ENCODE results near the gene EPPIN. TPM values are rescaled to one million over a fixed set of nuclear protein-coding genes. Genes with fewer than 3 reads are reported as not detected.
A peak's percentile ranks its signal among the peaks of the same experiment; 100 is the strongest.

The EPPIN gene
- total RNA-seq, 1 experiment from 2014 or later = 0.26 TPM

- POLR2A ChIA-PET = no interaction called here
- CTCF ChIA-PET = interaction anchor here (0.5 to 1.9 kb wide), 7 partner anchors 12 to 518 kb away, joined by 3 to 13 read pairs (median 4); partner anchors contain the start of gene WFDC10A
These were observed 36.3 kb upstream of the EPPIN start for GRCh38 chr20:45583502-45583901.

GRCh38 chr20:45581702-45582101, 34.5 kb upstream of the EPPIN start:
- DNase-seq (ENCODE audit: low spot score) (no peak), ATAC-seq (no peak)
- no peaks in the 10 kb centered on the region for H3K36me3 Mint-ChIP-seq
- POLR2A ChIA-PET = interaction anchor here (0.7 kb wide), 1 partner anchor 35 kb away, joined by 3 read pairs; no protein-coding TSS in a partner anchor
- H3K27ac Mint-ChIP-seq = peak overlapping the region; percentile 63; the same call in 1 of the 2 replicates
- peaks cover 35% of the 10 kb centered on the region for H3K4me1 Mint-ChIP-seq
- H3K4me3 Mint-ChIP-seq = no peak overlapping the region
- H3K9me3 Mint-ChIP-seq = peaks cover 5% of the 10 kb centered on the region; the same call in 1 of the 2 replicates
- TF ChIP-seq NFYB (CRISPR knock-in tag; conservative IDR thresholded peaks at IDR 0.05; ENCODE audit: low read depth) (no peak), ZNF532 (CRISPR knock-in tag; IDR thresholded peaks at IDR 0.05; ENCODE audit: borderline replicate concordance) (no peak), TCF7 (CRISPR knock-in tag; IDR thresholded peaks at IDR 0.05; ENCODE audit: low read depth) (no peak), SOX15 (CRISPR knock-in tag; IDR thresholded peaks at IDR 0.05) (no peak), GRHL2 (CRISPR knock-in tag; IDR thresholded peaks at IDR 0.05; ENCODE audit: insufficient replicate concordance, severe bottlenecking) (no peak), ZBTB21 (CRISPR knock-in tag; IDR thresholded peaks at IDR 0.05; ENCODE audit: borderline replicate concordance) (no peak), HMGXB4 (CRISPR knock-in tag; IDR thresholded peaks at IDR 0.05) (no peak), IRF2 (CRISPR knock-in tag; IDR thresholded peaks at IDR 0.05; ENCODE audit: borderline replicate concordance, low read depth) (no peak), ZBTB43 (CRISPR knock-in tag; IDR thresholded peaks at IDR 0.05) (no peak), SMAD3 (CRISPR knock-in tag; IDR thresholded peaks at IDR 0.05; ENCODE audit: borderline replicate concordance) (no peak), ZNF219 (CRISPR knock-in tag; IDR thresholded peaks at IDR 0.05; ENCODE audit: borderline replicate concordance) (no peak), ZNF138 (CRISPR knock-in tag; conservative IDR thresholded peaks at IDR 0.05) (no peak), FOXJ3 (CRISPR knock-in tag; IDR thresholded peaks at IDR 0.05; ENCODE audit: borderline replicate concordance) (no peak), ZNF423 (CRISPR knock-in tag; IDR thresholded peaks at IDR 0.05) (no peak), ZNF232 (CRISPR knock-in tag; IDR thresholded peaks at IDR 0.05) (no peak), ERG (CRISPR knock-in tag; IDR thresholded peaks at IDR 0.05) (no peak), CBFB (CRISPR knock-in tag; IDR thresholded peaks at IDR 0.05; ENCODE audit: low read depth) (no peak), HMGA2 (CRISPR knock-in tag; IDR thresholded peaks at IDR 0.05) (no peak), ZNF281 (CRISPR knock-in tag; IDR thresholded peaks at IDR 0.05) (no peak)
- CTCF ChIA-PET = no interaction called here
- no peaks in the 10 kb centered on the region for H3K27me3 Mint-ChIP-seq (ENCODE audit: low read depth)

More at GRCh38 chr20:45583502-45583901, 36.3 kb upstream of the EPPIN start:
- no peak for TF ChIP-seq GRHL2 (CRISPR knock-in tag; IDR thresholded peaks at IDR 0.05; ENCODE audit: insufficient replicate concordance, severe bottlenecking)
- TF ChIP-seq TEAD1 (CRISPR knock-in tag; IDR thresholded peaks at IDR 0.05) = no peak
- no peak for TF ChIP-seq ATF1 (CRISPR knock-in tag; IDR thresholded peaks at IDR 0.05)
- TF ChIP-seq ZNF138 (CRISPR knock-in tag; conservative IDR thresholded peaks at IDR 0.05) = no peak
- no peak for TF ChIP-seq CREM (CRISPR knock-in tag; IDR thresholded peaks at IDR 0.05)
- no peak for TF ChIP-seq NR2C2 (CRISPR knock-in tag; IDR thresholded peaks at IDR 0.05)
- TF ChIP-seq GTF2I (CRISPR knock-in tag; conservative IDR thresholded peaks at IDR 0.05) = no peak
- no peak for TF ChIP-seq NR1H2 (CRISPR knock-in tag; IDR thresholded peaks at IDR 0.05)
- TF ChIP-seq FOXK1 (CRISPR knock-in tag; IDR thresholded peaks at IDR 0.05) = no peak
- no peak for TF ChIP-seq ESRRA (CRISPR knock-in tag; IDR thresholded peaks at IDR 0.05; ENCODE audit: borderline replicate concordance)
- peak; percentile 94 for ATAC-seq
- DNase-seq (ENCODE audit: low spot score) = no peak
- H3K36me3 Mint-ChIP-seq = no peaks in the 10 kb centered on the region; the same call in 1 of the 2 replicates
- H3K9me3 Mint-ChIP-seq = peaks cover 10% of the 10 kb centered on the region
- H3K4me1 Mint-ChIP-seq = peaks cover 26% of the 10 kb centered on the region
- H3K27ac Mint-ChIP-seq = peak overlapping the region; percentile 85
- H3K4me3 Mint-ChIP-seq = peak overlapping the region; percentile 36
- H3K27me3 Mint-ChIP-seq (ENCODE audit: low read depth) = no peaks in the 10 kb centered on the region
